Activated CD4-positive, alpha-beta T cell treated with anti-CD3 and anti-CD28 coated beads, Interleukin-2, amount 50 U/mL, for 24 hours (primary cell): ENCODE results near the gene DLGAP4.

Experiments used
- DNase-seq, 2 donors: peaks; one replicate each; pipeline ENCODE4 v3.0.0-alpha.2; 2020; ENCODE audit warnings: low read depth in 1 of 2, low spot score in 1 of 2

DLGAP4 gene

DNA sequence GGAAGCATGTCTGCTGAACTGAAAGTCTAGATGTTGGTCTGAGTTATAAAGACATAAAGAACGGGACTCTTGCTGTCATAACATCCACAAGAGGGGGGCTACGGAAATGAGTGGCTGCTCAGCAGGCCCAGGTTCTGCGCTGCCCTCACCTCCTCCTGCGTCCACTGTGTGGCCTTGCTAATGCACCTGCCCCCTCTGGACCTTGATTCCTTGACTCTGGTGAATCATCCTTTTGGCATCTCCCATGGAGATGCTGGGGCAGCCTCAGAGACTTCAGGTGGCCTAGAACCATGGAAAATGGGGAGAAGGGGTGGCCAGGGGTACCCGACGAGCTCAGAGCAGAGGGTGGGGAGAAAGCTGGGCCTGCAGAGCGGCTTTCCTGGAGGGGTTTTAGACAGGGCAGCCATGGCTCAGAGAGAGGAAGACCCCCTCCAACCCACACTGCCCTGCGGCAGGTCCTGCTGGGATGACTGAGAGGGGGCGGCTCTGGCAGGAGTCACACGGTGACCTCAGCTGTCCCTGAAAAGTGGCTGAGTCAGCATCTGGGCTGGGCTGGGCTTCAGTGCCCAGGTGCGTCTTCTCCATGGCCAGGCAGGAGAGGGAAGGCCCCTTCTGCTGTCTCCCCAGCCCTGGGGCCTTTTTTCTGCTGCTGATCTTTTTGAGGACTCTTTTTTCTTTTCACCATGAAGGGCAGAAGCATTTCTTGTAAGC is 46.9 kb downstream of the DLGAP4 start:
- no peak for DNase-seq

DNA sequence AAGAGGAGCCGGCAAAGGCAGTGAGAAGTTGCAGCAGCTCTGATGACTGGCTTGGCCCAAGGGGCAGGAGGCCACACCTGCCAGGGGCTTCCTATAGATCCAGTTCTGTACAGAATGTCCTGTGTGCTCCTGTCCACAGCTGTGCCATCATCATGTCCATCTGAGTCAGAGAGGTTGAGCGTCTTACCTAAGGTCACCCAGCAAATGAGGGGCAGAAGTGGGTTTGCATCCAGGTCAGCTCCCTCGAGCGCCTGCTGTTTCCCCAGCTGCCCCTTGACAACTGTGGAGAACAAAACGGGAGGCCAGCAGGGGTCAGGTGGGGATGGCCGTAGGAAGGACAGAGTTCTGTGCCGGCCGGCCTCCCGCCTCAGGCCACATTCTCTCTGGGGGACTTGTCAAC is 47.6 kb downstream of the DLGAP4 start:
- DNase-seq = no peak

DNA sequence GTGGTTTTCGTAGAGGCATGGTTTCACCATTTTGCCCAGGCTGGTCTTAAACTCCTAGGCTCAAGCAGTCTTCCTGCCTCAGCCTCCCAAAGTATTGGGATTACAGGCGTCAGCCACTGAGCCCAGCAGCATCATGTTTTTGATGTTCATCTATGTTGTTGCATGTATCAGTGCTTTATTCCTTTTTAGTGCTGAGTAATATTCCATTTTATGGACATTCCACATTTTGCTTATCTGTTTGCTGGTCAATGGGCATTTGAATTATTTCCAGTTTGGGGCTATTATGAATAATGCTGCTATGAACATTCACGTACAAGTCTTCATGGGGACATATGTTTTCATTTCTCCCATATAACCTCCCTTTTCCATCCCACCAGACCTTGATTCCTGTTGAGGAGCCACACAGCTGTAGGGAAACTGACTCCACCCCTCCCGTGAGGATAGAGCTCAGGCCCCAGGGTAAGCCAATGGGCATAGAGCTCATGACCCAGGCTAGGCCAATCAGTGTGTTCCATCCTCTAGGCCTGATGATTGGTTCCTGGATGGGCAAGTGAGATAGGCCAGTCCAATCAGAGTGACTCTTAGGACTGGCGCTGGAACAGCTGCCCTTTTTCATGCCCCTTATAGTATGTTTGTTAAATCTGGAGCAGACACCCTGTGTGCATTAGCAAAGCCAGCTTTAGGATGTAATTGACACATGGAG is 49.5 kb downstream of the DLGAP4 start:
- DNase-seq = no peak

DNA sequence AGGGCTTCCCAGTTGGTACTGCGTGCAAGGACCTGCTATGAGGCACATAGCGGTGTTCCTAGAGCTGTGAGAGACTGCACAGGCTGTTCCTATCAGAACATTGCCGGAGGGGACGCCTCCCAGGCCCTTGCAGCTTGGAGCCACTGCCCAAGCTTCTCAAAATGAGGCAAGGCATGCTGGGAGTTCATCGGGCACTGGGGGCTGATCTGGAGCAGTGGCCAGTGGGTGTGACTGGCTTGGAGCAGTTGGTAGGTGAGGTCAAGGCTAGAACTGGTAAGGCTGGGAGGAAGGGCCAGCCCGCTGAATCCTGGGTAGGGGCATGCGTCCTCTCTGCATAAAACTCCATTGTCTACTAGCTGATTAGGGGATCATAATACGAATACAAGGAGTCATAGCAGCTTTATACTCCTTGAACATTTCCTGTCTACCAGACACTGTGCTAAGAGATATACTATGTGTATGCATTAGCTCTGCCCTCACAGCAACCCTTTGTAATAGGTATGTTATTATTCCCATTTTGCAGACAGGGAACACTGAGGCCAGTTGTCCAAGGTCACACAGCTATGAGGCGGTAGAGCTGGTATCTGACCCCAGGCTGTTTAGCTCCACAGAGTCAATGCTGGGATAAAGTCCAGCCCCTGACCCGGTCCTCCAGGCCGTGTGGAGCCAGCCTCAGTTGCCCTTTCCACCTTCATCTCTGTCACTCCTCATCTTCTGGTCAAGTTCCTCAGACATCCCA is 53.7 kb downstream of the DLGAP4 start:
- no peak for DNase-seq

DNA sequence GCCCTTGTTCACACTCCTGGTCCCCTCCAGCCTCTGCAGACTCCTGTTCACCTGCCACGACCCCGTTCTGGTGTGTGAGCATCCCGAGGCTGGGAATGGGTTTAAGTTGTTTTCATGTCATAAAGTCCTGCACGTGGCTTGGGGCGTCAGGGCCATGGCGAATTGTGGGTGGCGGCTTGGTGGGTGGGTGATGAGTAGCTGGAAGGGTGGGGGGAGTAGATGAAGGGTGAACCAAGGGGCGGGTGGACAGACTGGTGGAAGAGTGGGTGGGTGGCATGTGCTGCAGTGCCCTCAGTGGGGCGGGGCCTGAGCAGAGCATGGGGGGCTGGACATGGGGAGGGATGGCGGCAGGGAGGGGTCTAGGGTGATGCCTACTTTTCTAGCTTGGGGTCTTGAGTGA is 54.3 kb downstream of the DLGAP4 start:
- DNase-seq = no peak

DNA sequence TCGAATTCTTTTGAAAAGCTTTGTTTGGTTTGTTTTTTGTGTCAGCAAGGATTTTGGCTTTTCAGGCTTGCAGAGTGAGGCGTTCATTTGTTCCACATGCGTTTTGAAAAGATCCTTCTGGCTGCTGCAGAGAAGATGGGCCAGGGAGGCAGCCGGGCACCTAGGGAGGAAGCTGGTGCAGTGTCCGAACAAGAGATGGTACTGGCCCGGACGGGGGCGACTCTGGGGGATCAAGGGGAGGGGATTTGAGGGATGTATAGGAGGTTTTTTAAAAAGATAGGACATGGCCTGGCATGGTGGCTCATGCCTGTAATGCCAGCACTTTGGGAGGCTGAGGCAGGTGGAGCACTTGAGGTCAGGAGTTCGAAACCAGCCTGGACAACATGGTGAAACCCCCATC is 55.3 kb downstream of the DLGAP4 start:
- no peak for DNase-seq

DNA sequence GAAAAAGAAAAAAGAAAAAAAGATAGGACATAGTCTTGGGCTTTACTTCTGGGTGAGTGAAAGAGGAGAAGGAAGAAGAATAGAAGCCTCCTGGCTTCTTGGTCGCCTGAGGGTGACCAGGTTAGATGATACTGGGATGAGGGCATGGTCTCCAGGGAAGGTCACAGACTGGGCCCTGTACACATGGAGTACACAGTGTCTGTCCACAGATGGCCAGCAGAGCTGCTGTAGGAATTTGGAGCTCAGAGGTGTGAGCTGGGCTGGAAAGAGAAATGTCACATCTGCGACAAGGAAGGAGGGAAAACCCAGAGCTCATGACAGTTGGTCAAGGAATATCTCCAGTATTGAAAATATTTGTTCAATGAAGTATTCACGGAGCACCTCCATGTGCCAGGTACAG is 56.1 kb downstream of the DLGAP4 start:
- no peak for DNase-seq

DNA sequence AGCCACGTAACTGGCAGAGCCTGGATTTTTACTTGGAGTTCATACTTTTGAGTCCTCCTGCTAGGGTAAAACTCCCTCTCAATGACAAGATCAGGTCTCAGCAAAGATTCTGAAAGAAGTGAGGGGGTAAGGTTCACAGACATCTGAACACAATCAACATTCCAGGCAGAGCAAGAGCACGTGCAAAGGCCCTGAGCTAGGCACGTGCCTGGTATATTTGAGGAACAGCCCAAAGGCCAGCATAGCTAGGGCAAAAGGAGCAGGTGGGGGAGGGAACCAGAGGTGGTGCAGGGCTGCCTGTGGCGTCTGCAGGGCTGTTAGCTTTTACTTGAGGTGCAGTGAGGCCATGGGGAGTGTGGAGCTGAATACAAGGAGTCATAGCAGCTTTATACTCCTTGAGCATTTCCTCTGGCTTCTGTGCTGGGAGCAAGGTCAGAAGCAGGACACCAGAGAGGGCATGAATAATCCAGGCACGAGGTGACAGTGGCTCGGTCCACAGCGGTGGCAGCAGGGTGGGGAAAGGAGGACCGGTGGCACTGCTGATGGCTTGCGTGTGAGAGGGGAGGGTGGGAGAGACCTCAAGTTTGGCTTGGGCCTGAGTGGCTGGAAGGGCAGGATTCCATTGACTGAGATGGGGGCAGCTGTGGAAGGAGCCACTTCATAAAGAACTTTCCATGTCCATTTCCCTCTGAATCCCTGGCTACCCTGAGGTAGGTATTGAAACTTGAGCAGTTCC is 57.0 kb downstream of the DLGAP4 start:
- DNase-seq = no peak

DNA sequence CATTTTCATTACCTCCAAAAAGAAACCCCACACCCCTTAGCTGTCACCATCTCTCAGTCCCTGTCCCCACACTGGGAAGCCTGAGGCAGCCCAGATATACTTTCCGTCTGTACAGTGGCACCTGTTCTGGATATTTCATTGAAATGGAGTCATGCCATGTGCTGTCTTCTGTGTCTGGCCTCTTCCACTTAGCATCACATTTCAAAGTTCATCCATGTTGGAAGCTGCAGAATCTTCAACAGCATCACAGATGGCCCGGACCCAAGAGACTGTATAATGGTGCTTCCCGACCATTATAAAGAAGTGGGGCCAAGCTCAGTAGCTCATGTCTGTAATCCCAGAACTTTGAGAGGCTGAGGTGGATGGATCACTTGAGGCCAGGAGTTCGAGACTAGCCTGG is 58.4 kb downstream of the DLGAP4 start:
- no peak for DNase-seq

DNA sequence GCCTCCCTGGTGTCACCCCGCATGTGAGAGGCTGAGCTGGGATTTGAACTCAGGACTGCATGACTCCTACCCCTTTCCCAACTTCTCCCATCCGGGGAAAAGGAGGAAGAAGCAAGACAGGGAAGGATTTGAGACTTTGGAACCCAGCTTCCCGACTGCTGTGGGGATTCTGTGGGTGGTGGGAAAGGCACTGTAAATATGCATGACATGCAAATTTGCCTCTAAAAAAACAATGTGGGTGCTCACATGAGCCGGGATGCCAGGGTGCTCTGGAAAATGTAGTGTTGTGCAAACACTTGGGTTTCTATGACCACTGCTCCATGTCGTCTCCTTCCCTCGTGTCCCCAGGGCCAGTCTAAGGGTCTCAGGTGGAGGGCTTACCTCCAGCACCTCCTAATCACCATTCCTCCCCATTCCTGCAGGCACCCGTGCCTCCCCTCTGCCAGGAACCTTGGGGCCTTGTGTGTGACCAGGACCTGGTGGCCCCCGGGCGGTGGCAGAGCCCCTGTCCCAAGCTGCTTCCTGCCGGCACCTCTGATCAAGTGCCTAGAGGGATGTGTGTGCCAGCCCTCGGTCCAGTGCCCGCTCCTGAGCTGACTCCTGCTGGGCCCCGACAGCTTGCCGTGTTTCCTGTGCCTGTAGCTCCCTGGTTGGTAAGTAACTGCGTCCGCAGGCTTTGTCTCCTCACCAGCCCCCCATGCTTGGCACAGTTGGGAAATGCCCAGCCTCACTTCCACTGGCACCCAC is 60.7 kb downstream of the DLGAP4 start:
- DNase-seq = no peak

DNA sequence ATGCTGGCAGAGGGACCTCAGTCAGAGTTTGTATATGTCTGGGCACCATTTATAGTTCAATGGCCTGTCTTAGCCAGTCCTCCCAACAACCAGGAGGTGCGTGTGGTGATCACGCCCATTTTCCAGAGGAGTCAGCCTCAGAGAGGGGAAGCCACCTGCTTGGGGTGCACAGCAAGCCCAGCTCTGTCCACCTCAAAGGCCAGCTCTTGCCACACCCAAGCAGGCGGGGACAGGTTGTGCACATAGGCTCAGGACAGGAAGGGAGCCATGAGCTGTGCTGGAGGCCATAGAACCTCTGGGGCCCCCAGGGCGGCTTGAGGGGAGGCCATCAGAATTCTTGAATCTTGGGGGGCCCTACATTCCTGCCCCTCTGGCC is 61.2 kb downstream of the DLGAP4 start:
- DNase-seq = no peak

DNA sequence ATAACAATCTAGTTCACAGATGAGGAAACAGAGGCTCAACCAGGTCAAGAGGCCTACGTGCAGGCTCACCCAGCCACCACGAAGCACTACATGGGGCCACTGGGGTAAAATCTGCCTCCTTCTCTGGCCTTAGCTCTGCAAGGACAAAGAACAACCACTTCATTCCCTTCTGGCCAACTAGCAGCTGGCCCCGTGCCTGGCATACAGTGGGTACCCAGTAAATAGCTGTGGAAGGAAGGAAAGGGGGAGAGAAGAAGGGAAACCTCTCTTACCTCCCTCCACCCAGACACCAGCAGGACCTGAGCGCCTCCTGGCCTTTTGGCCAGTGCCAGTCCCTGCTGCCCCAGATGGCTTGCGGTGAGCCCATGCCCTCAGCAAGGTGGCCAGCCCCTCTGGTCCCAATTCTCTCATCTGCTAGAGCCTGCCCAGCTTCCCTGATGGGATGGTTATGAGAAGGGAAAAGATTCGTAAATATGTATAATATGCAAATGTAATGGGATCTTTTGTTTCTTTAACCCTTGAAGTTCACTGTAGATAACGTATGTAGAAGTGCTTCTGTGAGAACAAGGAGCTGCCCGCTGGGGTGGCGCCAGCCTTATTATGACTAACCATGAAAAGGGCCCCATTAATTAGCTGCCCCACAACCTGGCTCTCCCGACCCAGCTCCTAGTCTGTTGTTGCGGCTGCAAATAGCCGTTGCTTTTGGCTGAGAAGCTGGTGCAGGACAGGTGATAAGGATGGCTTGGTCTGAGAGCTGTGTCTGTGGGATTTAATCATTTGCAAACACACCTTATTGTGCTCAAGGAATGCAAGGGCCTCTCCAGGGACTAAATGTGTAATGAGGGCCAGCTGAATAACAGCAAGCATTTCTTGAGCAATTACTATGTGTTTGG is 62.0 kb downstream of the DLGAP4 start:
- DNase-seq = no peak

DNA sequence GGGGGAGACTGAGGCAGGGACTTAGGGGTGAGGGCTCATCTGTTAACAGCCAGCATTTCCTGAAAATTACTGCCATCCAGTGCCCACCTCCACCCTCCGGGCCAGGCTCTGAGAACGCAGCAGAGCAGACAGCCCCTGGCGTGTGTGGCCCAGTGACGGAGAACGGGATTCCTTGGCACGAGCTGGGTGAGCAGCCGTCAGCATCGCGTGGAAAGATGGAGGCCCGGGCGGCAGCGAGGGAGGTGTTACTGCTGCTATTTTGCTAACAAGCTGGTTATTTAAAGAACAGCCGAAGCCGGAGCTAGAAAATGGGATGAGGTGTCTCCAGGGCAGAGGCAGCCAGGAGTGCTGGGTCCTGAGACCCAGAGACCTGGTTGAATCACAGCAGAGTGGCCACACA is 62.7 kb downstream of the DLGAP4 start:
- no peak for DNase-seq

DNA sequence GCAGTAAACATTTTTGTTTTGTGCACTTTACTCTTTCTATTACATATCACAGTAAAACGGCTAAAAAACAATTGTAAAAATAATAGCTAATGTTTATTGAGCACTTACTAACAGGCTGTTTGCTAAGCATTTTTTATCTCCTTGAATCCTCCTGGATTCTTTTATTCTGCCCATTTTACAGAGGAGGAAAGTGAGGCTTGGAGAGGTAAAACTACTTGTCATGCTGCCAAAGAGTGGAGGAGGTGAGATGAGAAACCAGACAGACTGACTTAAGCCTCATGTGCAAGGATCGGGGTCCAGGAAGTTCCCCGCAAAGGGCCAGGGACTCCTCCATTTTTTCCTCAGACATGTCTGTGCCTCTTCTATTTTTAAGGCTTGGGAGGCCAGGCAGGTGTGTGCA is 63.6 kb downstream of the DLGAP4 start:
- DNase-seq = no peak

DNA sequence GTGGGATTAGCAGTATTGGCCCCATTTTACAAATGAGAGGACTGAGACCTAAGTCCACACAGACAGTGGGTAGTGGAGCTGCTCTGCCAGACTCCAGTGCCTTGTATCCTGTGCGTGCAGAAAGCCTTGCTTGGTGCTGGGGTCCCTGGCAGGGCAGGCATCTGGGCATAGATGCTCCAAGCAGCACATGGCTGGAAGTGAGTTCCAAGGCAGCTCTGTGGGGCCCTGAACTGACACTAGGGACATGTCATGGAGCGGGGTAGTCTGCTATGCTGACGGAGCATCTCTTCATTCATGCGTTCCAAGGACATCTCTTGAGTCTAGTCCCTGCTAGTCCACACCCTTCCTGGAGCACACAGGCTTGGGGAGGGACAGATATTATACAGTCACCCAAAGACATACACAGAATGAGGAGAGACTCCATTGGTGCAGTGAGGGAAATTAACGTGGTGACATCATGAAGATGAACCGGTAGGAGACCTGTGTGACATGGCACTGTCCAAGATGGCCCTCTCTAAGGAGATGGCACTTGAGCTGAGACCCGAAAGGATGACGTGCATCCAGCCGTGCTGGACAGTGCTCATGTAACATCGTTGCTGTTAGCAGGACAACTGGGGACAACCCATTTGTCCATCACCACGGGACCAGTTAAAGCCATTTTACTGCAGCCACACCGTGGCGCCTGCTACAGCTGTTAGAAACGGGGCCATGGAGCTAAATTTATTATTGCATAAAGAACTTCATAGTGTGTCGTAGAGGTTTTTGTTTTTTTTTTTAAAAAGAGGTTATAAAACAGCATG is 65.1 kb downstream of the DLGAP4 start:
- no peak for DNase-seq

DNA sequence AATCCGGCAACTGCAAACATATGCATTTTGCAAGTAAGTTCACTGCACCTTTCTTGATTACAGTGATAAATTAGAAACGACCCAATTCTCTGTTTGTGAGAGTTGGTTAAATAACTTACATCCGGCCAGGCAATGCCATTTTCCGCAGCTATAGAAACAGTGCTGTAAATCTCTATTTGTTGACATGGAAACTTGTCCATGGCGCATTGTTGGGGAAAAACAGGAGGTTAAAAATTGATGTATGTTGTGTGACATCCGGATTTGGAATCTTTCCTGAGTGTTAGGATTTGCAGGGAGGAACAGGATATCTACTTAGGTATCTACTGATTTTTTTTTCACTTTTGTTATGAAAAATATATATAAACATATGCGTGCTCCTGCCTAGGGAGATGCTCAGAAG is 66.5 kb downstream of the DLGAP4 start:
- no peak for DNase-seq

DNA sequence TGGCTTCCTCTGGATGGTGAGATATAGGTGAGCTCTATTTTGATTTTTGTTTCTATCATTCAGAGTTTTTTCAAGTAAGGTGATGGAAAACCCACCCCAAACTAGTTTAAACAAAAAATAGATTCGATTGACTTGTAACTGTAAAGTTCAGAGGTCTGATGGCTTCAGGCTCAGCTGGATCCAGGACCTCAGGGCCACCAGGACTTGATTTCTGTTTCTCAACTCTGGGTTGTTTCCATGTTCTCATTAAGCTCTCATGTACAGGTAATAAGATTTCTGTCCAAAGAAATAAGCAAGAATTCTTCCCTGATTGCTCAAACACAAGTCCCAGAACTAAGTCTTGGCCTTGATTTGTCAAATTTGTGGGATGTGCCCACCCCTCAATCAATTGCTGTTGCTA is 67.0 kb downstream of the DLGAP4 start:
- no peak for DNase-seq

DNA sequence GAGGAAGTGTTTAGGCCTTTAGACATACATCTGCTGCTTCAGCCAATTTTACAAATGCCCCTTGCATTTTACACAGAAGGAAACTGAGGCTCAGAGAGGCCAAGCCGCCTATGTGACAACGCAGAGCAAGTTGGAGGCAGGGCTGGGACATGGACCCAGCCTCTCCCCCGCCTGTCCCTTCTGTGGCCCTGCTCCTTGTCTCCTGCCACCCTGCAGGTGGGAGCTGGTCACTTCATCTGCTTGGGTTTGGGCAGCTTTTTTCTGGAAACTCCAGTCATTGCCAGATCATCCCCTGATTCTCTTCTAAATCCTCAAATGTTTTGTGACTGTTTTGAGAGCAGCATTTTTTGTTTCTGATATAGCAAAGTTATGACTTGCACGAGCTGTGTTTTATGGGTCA is 68.9 kb downstream of the DLGAP4 start:
- no peak for DNase-seq
